ENCODE data around the gene HOATZ.
A peak's percentile ranks its signal among the peaks of the same experiment; 100 is the strongest.

The HOATZ gene

DNA sequence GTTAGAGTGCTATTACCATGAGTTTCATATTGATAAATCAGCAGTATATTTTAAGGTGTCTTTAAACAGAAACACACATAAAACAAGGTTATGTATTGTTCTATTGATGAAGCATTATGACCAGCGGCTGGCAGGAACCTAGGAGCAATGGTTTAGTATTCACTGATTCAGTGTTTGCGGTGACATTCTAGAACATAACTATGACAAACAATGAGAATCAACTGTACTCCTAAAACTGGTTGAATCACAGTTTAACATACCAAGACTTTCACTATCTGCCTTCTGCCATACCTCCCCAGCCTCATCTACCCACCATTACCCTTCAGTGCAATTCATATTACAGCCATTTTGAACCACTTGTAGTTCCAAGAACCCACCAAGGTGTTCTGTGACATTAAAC lies 8.8 kb downstream of the HOATZ start:
- DNase-seq = no peak

DNA sequence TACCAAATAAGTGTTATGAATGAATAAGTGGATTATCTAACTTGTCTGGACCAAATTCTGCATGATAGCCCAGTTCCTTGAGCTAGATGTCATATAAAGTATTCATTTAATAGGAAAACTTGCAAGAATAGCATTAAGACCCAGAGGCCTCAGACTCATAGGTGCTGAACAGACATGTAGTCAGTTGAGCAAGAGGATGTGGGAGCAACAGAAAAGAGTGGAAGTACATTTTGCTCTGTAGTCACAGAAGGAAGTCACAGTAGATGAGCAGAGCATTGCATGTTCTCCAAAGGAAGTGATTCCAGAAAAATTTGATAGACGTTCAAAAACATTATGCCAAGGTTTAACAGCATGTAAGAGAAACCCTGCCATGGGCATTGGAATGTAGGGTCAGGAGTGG lies 9.5 kb downstream of the HOATZ start:
- no peak for DNase-seq

DNA sequence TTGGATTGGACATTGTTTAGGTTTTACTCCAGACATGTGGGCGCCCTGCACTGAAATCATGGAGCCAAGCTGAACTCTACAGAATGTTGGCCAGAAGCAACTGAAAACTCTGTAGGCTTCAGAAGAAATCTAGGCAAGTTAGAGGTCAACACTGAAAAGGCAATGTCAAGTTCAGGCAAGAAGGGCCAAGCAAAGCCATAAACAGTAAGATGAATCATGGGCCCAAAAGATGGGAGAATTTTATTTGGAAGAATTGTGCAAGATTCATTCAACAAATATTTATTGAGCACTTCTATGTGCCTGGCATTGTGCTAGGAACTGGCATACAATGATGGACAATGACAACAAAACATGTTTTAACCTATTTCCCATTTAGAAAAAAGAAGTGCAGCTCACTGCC lies 10.9 kb downstream of the HOATZ start:
- DNase-seq = no peak

DNA sequence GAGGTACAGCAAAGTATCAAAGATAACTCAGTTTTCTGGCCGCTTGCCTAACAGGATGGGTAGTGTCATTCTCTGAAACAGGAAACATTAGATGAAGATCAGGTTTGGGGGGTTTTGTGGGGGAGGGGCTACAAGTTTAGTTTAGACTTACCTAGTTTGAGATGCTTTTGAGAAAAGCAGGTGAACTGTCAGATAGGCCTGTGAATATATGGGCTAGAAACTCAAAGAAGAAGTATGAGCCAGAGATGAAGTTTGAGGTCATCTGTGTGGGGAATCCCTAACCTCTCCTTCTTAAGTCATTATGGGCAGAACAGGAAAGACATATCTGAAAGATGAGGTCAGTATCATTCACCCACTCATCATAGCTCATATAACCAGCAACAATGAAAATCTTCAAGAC lies 11.9 kb downstream of the HOATZ start:
- DNase-seq = no peak

DNA sequence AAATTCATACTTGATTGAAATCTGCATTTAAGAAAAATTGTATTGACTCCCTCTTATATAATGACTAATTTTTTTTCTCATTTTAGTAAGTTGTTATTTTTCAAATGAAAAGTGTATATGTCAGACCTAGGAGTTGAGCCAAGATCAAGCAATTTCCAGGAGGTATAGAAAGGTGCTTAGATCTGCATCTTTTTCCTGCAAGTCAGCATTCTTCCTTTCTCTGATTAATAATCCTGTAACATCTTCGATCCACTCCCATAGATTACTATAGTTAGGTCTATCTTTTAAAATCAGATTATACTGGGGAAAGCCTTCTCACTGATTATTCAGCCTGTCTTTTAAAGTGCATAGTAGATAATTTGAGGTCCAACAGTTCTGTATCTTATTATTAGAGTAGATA lies 12.7 kb downstream of the HOATZ start:
- no peak for DNase-seq

DNA sequence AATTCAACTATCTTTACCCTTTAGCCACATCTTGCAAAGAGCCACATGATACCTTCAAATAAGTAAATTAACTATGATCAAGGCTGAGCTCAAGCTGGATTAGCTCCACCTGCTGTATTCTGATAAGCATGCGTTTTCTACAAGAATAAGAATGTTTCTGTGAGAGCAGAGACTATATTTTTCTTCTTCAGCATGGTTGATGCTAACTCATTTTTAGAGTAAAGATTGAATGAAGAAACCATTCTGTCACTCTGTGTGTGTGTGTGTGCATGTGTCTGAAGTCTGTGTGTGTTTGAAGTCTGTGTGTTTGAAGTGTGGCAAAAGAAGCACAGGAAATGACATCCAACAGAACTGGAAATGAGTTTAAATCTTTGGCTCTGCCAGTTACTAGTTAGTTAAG lies 14.0 kb downstream of the HOATZ start:
- no peak for DNase-seq

DNA sequence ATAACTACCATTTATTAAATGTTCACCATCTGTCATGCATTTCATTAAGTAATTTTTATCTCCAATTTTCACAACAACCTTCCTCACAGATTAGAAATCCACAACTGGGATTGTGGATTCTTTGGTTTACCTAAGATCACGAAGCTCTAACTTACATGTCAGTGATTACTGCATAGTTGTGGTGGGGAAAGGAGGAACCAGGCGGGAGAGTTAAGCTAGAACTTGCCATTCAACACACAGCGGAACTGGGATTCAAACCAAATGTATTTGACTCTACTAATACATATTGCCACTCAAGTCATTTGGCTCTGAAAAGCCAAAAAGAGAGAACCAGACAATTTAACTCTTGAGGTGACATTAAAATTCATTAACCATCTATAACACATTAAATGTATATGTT lies 15.5 kb downstream of the HOATZ start:
- no peak for DNase-seq

DNA sequence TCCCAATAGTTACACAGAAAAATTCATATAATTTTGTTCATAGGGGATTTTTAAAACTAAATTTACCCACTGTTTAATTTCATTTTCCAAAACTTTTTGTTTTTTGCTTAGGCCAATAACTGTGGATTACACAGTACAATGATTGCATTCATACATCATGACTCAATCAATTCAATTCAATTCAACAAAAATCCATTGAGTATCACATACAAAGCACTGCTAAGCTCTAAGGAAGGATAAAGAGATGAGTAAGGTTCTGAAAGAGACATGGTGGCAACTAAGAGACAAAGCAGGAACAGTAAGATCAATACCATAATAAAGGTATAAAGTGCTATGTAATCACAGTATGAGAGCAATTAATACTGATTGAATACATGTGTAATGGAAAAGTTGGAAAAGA lies 16.6 kb downstream of the HOATZ start:
- DNase-seq = no peak

DNA sequence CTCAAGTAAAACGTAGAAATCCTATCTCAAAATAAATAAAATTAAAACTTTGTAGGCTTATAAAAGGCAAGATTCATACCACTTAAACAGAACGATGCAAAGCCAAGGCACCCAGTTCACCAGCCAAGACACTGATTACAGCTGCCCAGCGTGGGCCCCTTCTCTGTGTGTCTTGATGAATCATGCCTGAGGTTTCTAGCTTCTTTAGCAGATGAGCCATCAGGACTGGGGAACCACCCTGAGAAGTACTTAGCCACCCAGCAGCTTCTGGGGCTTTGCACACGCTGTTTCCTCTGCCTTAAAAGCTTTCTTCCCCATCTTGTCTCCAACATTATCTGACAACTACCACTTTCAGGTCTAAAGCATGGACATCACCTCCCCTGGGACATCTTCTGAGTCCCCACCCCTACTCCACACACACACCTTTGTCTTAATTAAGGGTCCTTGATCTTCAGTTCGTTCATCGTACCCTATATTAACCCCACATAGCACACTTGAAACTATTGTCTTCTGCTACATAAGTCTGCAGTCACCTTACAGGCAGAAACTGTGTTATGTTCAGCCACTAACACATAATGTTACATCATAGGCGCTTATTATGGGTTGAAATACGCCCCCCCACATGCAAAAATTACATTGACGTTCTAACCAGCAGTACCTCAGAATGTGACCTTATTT lies 17.2 kb downstream of the HOATZ start:
- DNase-seq = peak in 1 of 2 experiments; percentile 13

DNA sequence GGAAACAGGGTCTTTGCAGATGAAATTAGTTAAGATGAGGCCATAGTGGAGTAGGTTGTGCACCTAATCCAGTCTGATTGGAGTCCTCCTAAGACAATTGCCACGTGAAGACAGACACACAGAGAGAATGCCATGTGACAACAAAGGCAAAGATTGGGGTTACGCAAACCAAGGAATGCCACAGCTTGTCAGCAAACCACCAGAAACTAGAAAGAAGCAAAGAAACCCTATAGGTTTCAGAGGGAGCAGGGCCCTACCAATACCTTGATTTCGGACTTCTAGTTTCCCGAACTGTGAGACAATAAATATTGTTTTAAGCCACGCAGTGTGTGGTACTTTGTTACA lies 17.8 kb downstream of the HOATZ start:
- no peak for DNase-seq

DNA sequence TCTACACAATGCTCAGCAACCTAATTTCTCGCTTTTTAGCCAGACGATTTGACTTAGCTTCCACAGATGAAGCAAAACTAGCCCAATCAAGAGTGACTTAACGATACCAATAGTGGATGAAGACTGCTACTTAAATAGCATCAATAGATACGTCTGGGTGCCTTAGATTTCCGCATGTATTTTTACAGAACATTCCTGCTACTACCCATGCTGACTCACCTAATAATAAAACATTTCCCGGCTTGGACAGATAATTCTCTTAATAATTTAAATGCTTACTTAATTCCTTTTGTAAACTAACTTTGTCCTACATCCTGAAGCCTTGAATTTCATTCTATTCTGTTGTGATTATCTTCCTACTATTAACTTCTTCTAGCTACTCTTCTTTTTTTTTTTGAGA lies 20.7 kb downstream of the HOATZ start:
- no peak for DNase-seq

DNA sequence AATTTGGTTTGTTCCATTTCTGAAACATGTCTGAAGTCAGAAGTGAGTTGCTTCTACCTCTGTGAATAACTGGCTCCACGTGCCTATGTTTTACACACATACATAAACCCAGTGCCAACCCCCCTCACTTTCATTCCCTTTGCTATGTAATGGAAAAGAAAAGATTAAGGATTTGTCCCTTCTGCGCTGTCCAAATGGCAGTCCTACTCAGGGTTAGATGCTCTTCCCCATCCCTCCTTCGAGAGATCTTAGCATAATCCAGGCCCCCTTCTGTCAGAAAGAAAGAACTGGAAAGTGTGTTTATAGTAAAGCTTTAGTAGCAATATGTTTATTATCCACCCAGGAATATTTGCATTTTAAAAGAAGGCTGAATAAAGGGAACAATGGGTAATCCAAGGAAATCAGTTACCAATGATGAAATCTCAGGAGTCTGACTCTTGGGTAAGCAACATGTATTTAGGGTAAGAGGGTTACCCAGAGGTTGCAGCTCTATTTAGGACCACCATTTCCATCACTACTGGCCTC lies 22.8 kb downstream of the HOATZ start:
- no peak for DNase-seq

DNA sequence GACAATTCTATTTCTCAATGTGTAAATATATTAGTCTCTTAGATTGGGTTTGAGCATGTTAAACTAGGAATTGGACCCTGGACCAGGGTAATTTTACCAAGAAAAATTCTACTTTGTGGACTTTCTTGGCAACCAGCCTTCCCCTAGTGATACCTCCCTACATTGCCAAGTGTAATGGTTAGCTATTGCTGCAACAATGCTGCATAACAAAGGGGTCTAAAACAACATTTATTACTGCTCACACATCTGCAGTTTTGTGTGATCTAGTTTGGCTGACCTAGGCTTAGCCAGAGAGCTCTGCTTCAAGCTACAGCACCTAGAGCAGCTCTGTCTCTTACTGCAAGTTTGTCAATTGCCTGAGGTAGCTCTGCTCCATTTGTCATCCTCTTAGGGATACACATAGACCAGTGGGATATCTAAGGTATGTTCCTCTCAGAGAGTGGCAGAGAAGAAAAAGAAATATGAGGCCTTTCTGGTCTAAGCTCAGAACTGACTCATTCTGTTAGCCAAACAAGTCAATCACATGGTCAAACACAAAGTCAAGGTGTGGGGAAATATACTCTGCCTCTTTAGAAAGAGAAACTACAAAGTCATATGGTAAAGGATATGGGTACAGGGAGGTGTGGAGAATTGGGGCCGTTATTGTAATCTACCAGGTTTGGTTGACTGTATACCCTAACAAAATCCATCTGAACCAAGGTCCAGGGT lies 24.0 kb downstream of the HOATZ start:
- no peak for DNase-seq

DNA sequence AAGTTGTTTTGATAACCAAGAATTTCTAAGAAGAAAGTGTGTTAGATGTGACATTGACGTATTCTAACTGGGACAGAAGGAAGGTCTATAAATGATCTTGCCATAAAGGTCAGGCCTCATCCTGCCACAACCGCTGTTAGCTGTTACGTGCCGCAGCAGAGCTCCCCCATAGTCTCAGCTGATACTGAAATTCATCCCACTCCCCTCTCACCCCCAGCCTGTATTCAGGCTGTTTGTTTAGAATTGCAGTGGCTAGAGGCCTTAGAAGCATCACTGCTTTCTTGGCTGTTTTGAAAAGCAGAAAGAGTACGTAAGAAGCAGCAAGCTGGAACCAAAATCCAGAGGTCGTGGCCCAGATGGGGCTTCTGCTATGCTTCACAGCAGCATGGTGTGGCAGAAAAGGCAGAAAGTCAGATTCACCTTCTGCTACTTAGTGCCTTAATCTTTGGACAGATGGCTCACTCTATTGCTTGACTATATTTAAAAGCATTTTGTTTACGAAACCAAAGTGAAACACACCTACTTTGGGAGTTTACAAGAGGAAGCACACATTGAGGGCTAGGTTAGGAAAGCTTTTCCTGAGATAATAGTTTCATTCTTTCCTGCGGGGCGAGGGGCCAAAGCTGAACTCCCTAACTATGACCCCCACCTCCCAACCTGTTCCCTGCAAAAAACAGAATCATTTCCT lies 25.0 kb downstream of the HOATZ start:
- peak in 1 of 2 experiments; percentile 28 for DNase-seq

DNA sequence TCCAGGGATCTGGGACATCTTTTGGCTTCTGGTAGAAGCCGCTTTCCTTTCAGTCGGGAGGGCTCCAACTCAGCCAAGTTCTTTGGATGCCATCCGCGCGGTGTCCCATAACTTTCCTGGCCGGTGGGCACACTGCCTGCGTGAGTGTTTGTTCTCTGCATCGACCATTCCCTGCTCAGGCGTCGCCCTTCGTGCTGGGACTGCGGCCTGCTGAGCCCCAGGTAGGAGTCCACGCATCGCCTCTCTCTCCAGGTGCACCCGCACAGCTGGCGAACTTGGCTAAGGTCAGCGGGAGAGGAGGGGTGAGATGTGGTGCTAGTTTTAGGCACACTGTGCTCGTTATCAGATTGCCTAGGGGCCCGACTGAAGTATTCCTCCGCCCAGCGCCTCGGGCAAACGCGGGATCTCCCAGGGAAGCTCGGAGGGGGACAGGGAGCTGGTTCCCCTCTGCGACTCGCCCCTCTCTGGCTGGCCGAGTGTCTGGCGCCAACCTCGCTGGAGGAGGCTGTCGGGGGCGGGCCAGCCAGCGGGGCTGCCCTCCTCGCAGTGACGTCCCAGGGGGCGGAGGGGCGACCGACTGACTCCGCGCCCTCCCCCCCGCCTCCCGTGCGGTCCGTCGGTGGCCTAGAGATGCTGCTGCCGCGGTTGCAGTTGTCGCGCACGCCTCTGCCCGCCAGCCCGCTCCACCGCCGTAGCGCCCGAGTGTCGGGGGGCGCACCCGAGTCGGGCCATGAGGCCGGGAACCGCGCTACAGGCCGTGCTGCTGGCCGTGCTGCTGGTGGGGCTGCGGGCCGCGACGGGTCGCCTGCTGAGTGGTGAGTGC lies 25.7 kb downstream of the HOATZ start, which contains the start of gene LAYN:
Gene LAYN (plus strand): TSS at position 607 of the 823 bp plus-strand sequence. CDS start 124 bp downstream, at position 731.
- DNase-seq = peak in 1 of 2 experiments; percentile 82

DNA sequence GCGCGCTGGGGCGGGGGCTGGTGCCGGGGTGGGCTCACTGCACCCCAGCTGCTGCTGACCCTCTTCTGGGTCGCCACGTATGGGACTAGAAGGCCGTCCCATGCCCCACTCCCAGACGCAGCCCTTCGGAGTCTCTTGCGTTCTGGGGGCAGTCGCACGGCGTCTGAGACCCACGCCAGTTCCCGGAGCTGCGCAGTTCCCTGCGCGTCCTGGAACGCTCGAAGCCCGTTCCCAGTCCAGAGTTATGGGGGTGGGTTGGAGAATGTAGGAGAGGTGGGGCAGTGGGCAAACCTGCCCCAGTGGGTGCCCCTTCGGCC lies 26.3 kb downstream of the HOATZ start:
- peak in 1 of 2 experiments; percentile 38 for DNase-seq

DNA sequence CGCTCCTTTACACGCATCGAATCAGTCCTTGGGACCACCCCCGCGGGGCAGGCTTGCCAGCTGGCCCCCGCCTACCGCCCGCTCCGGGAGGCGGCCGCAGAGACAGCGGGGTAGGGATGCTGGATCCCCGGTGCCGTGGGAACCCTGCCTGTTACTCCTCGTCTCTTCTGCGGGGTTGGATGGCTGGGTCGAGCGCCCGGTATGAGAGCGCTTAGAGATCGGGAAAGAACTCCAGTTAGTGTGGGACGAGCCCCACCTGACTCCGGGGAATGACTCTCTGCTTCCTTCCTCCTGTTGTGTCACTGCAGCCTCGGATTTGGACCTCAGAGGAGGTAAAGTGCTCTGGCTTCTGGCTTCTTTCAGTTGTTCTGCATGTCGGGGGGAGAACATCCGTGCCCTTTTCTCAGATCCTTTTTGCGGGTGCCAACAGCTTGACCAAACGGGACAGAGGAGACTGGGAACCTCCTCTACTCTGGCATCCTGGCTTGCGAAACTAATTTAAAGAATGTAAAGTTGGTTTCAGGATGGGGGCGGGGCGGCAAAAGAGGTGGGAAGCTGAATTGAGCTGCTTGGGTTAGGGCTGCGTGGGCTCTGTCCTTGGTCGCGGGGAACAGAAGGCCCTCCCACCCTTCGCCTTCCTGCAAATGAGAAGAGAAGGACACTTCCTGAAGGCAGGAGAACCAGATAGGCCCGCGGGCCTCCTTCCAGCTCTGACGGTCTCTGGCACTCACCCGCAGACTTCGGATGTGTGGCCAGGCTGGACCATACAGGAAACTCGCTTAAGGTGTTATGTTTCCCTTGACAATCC lies 26.9 kb downstream of the HOATZ start:
- no peak for DNase-seq

DNA sequence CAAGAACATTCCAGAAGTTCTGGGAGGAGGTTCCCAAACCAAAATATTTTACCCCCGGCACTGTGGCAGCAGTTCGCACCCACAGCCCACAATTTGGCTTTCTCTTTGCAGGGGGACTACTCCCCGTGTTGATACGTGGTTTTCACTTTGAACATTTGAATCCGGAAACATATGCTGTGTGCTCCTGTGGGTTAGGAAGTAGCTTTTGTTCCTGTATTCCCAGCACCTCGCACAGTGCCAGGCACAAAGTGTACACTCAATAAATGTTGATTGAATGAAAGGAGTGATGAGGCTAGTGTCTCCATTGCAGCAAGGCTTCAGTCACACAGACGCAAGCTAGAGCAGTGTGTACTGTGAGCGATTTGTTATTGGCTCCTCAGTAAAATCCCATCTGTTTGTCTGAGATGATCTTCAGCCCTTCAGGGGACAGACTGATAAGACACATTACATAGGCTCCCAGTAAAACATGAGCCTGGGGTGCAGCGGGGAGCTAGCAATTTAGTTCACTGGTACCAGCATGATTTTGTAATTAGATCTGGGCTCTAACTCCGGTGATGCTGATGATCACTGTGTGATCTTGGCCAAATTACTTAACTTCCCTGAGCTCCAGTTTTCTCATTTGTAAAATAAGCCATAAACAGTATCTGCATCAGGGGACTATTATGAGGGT lies 28.2 kb downstream of the HOATZ start:
- no peak for DNase-seq

DNA sequence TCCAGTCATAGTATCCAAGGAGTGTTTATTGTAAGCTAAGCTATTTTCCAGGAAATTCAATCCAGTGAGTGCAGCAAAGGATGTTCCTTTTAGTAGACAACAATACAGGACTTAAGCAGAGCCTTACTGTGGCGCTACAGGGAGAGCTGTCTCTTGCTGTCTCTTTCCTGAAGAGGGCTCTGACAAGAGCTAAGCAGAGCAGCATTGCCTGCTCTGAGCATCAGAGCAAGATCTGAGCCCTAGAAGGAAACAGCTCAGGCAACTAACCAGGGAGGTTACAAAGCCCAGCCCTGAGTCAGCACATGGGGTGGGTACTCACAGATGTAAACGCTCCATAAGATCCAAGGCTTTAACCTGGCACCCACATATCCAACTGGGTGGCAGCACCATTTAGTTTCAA lies 33.9 kb downstream of the HOATZ start:
- no peak for DNase-seq

DNA sequence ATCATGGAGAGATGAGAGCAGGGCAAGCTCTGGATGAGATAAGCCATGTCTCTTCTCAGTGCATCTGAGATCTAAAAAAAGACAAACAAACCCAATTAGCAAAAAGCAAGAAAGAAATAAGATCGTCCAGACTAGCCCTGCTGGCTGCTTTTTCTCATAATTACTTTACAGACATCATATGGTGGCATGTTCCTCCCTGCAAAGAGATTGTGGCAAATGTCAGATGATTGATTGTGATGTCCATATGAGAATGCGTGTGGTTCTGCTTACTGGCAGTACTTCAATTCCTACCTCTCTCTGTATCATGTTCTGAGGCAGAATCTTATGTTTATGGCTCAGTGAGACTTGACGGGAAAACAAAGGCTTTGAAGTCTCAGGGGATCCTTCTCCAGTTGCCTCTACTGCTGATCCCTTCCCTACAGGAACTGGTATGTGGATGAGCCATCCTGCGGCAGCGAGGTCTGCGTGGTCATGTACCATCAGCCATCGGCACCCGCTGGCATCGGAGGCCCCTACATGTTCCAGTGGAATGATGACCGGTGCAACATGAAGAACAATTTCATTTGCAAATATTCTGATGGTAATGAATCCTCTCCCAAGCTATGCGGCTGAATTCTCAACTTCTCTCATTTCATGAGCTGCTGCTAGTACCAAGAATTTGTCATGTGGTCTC lies 34.8 kb downstream of the HOATZ start:
- DNase-seq = no peak

DNA sequence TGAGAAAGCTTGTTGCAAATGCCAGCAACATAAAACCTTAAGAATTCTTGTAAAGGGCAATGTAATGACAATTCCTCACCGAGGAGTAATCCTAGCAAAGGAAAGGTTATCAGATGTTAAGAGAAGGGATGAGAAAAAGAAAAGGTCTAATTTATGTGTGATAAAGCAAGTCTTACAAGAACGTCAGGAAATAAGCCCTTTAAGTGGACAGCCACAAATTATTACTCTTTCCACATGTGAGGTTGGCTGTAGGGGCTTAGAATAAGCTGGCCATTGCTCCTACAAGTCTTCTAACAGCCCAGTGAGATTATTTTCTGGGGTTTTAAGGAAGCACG lies 35.3 kb downstream of the HOATZ start:
- no peak for DNase-seq
